Hepatocyte (in vitro differentiated cells): ENCODE data around the gene ELK4. TPM values are rescaled to one million over a fixed set of nuclear protein-coding genes. Genes with fewer than 3 reads are reported as not detected.

Source experiments
- DNase-seq: peaks from one replicate; pipeline ENCODE4 v3.0.0-alpha.2; 2016; ENCODE audit warnings: low spot score
- H2AFZ ChIP-seq: fragments of 200-600 bp; sonication (generic); 2 replicates; pipeline ENCODE4 v1.6.0; 2016; ENCODE audit warnings: antibody characterized with exemption, mild to moderate bottlenecking
- H3K27ac ChIP-seq: fragments of 200-600 bp; sonication (generic); 2 replicates; pipeline ENCODE4 v1.5.1; 2016; ENCODE audit warnings: mild to moderate bottlenecking
- H3K27me3 ChIP-seq: fragments of 200-600 bp; sonication (generic); 2 replicates; pipeline ENCODE4 v1.6.1; 2016
- H3K36me3 ChIP-seq: fragments of 200-600 bp; sonication (generic); replicated peaks from 2 replicates; pipeline ENCODE4 v1.5.1; 2016; ENCODE audit warnings: low read depth; ENCODE audit not compliant: insufficient read depth
- H3K4me1 ChIP-seq: fragments of 200-600 bp; sonication (generic); 2 replicates; pipeline ENCODE4 v1.5.1; 2016; ENCODE audit warnings: mild to moderate bottlenecking, moderate library complexity; ENCODE audit not compliant: insufficient read depth
- H3K4me2 ChIP-seq: fragments of 200-600 bp; sonication (generic); 2 replicates; pipeline ENCODE4 v1.6.0; 2016
- H3K4me3 ChIP-seq: fragments of 200-600 bp; sonication (generic); 2 replicates; pipeline ENCODE4 v1.5.1; 2016; ENCODE audit warnings: mild to moderate bottlenecking
- H3K79me2 ChIP-seq: fragments of 200-600 bp; sonication (generic); 2 replicates; pipeline ENCODE4 v1.6.0; 2017; ENCODE audit warnings: mild to moderate bottlenecking
- H3K9me2 ChIP-seq: fragments of 200-600 bp; sonication (generic); replicated peaks from 2 replicates; pipeline ENCODE4 v1.6.0; 2017; ENCODE audit warnings: mild to moderate bottlenecking; ENCODE audit not compliant: insufficient read depth
- H3K9me3 ChIP-seq: fragments of 200-600 bp; sonication (generic); 2 replicates; pipeline ENCODE4 v1.5.1; 2016; ENCODE audit warnings: low read depth, mild to moderate bottlenecking
- H4K20me1 ChIP-seq: fragments of 200-600 bp; sonication (generic); 2 replicates; pipeline ENCODE4 v1.6.0; 2016; ENCODE audit warnings: mild to moderate bottlenecking; ENCODE audit not compliant: insufficient read depth, poor library complexity, severe bottlenecking
- EZH2 ChIP-seq: fragments of 200-600 bp; sonication (generic); IDR thresholded peaks from 2 replicates; pipeline ENCODE4 v1.6.1; 2016; ENCODE audit warnings: antibody characterized with exemption, mild to moderate bottlenecking, borderline replicate concordance
- EZH2phosphoT487 ChIP-seq: fragments of 200-600 bp; sonication (generic); IDR thresholded peaks from one replicate; pipeline ENCODE4 v1.6.1; 2018; ENCODE audit warnings: antibody characterized with exemption, mild to moderate bottlenecking, low read depth, moderate library complexity; ENCODE audit not compliant: unreplicated experiment, severe bottlenecking
- WGBS: methylation state at CpG from one replicate; pipeline ENCODE4 v1.1.6; 2016; ENCODE audit warnings: low lambda C conversion rate; ENCODE audit errors: missing lambda C conversion rate; 5-methylcytosine and 5-hydroxymethylcytosine counted together
- polyA plus RNA-seq: library from polyadenylated mRNA; unstranded; fragments of >200 nt; fragmentation: Nextera tagmentation; extraction: Ambion mirVana; gene quantifications from 2 replicates; pipeline ENCODE4 v1.2.1, GENCODE V29; 2016
- total RNA-seq: library from RNA; depleted of rRNA; stranded (reverse); fragments of >200 nt; gene quantifications from 2 replicates; pipeline ENCODE4 v1.2.3, GENCODE V29; 2014
- TF ChIP-seq, protein P1 (sequence below): fragments of 200-600 bp; sonication (generic); IDR thresholded peaks from 2 replicates; pipeline ENCODE4 v1.5.1; 2016; ENCODE audit warnings: antibody characterized with exemption, mild to moderate bottlenecking; ENCODE audit not compliant: poor library complexity

Gene ELK4
- total and polyA plus RNA-seq, 2 experiments from 2014 or later = 6.1 to 19.1 TPM

- H3K36me3 ChIP-seq = no peaks in the 10 kb centered on the region
- H4K20me1 ChIP-seq = no peaks in the 10 kb centered on the region
- H3K27me3 ChIP-seq = no peaks in the 10 kb centered on the region
- H3K9me2 ChIP-seq = no peaks in the 10 kb centered on the region
- H2AFZ ChIP-seq = no peak overlapping the region
- peak overlapping the region; percentile 31 for H3K4me2 ChIP-seq
- H3K4me3 ChIP-seq = no peak overlapping the region
- DNase-seq = no peak
- H3K79me2 ChIP-seq = peaks cover 51% of the 10 kb centered on the region
- H3K9me3 ChIP-seq = no peaks in the 10 kb centered on the region
- TF ChIP-seq EZH2phosphoT487 (no peak), EZH2 (no peak)
- TF ChIP-seq, protein P1, sequence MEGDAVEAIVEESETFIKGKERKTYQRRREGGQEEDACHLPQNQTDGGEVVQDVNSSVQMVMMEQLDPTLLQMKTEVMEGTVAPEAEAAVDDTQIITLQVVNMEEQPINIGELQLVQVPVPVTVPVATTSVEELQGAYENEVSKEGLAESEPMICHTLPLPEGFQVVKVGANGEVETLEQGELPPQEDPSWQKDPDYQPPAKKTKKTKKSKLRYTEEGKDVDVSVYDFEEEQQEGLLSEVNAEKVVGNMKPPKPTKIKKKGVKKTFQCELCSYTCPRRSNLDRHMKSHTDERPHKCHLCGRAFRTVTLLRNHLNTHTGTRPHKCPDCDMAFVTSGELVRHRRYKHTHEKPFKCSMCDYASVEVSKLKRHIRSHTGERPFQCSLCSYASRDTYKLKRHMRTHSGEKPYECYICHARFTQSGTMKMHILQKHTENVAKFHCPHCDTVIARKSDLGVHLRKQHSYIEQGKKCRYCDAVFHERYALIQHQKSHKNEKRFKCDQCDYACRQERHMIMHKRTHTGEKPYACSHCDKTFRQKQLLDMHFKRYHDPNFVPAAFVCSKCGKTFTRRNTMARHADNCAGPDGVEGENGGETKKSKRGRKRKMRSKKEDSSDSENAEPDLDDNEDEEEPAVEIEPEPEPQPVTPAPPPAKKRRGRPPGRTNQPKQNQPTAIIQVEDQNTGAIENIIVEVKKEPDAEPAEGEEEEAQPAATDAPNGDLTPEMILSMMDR = no peak
- WGBS = 96% methylated on average over 4 of the region's 4 CpGs
- peak overlapping the region; percentile 94 for H3K27ac ChIP-seq
- peaks cover 76% of the 10 kb centered on the region for H3K4me1 ChIP-seq
Measured at GRCh38 chr1:205675247-205675646, 43.4 kb upstream of the ELK4 start.

DNA sequence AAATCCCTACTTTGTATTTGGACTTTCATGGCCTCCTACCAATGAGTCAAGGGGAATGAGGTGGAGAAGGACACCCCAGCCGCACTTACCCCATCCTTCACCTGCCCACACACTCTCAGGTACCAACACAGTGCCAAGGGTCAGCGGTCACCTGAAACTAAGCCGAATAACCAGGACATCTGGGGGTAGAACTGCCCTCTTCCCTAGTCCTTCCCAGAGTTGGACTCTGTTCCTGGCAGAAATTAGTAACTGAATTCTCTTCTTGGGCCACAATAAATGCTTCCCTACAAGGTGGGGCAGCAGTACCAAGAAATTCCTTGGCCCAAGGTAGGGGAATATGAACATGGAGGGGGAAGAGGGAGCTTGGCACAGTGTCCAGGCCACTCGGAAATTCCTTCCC lies 41.2 kb upstream of the ELK4 start:
- H3K36me3 ChIP-seq = no peaks in the 10 kb centered on the region
- H3K79me2 ChIP-seq = peaks cover 60% of the 10 kb centered on the region
- peaks cover 76% of the 10 kb centered on the region for H3K4me1 ChIP-seq
- H2AFZ ChIP-seq = no peak overlapping the region
- TF ChIP-seq EZH2 = no peak
- TF ChIP-seq, protein P1 = no peak
- no peak for TF ChIP-seq EZH2phosphoT487
- 85% methylated on average over 4 of the region's 4 CpGs for WGBS
- no peak overlapping the region for H3K4me3 ChIP-seq
- H3K9me3 ChIP-seq = no peaks in the 10 kb centered on the region
- H3K9me2 ChIP-seq = no peaks in the 10 kb centered on the region
- H4K20me1 ChIP-seq = no peaks in the 10 kb centered on the region
- H3K4me2 ChIP-seq = no peak overlapping the region
- DNase-seq = no peak
- H3K27me3 ChIP-seq = no peaks in the 10 kb centered on the region
- H3K27ac ChIP-seq = peak overlapping the region; percentile 33

GRCh38 chr1:205672395-205672889 lies 40.6 kb upstream of the ELK4 start:
- Histone ChIP-seq H3K36me3 (no peaks in the 10 kb centered on the region), H3K4me3 (no peak overlapping the region), H3K4me1 (peaks cover 76% of the 10 kb centered on the region), H3K27ac (peak overlapping the region; percentile 6), H3K9me3 (no peaks in the 10 kb centered on the region), H3K9me2 (no peaks in the 10 kb centered on the region), H3K79me2 (peaks cover 59% of the 10 kb centered on the region), H3K27me3 (no peaks in the 10 kb centered on the region), H4K20me1 (no peaks in the 10 kb centered on the region), H3K4me2 (no peak overlapping the region), H2AFZ (no peak overlapping the region)
- WGBS = 64% methylated on average over 11 of the region's 11 CpGs
- no peak for TF ChIP-seq EZH2
- TF ChIP-seq EZH2phosphoT487 = no peak
- TF ChIP-seq, protein P1 = no peak
- no peak for DNase-seq
